ENCODE measurements around the gene GABARAPL1.
A peak's percentile ranks its signal among the peaks of the same experiment; 100 is the strongest.
"Not testable (repeated sequence)": the region's sequence is repeated elsewhere in the genome, so short reads cannot be mapped to it uniquely, and the experiment has no call there.

Gene GABARAPL1

DNA sequence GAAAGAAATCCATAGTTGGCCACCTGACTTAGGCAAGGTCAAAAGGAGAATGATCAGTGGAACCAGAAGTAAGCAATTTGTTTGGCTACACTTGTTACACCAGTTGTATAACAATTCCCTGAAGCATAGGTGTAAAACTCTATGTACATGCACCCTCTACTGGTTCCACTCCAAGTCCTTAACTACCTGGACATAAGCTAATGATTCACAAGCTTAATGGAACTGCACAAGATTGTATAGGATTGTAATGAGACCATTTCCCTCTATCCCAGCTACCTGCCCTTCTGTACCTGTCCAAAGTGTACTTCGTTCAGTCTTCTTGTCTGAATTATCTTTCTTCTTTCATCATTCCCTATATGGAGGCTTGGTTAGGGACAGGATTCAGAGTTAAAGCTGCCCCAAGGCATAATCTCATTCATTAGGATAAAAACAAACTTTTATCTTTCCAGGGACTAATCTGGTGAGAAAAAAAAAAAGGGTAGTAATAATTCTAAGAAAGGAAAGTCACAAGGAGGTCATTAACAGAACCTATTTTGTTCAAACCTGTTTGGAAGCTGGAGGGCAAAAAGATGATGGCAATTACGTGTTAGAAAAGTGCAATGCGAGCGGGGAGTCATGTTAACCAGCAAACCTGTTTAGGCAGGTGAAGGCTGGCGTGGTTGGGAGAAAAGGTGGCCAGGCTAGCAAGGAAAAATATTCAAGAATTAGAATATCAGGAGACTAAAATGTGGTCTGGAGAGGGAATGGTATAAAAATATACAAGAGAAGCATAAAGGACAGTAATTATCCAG is 36.6 kb upstream of the GABARAPL1 start:
- TF ChIP-seq POLR2AphosphoS5 (IDR thresholded peaks at IDR 0.05; ENCODE audit: borderline replicate concordance, low read depth, low read length) (no peak), EZH2 (IDR thresholded peaks at IDR 0.05) (no peak), FOXP2 (optimal IDR thresholded peaks at IDR 0.05; ENCODE audit: control extremely low read depth, extremely low read length, insufficient read depth) (no peak)
- Histone ChIP-seq H3K9me3 (ENCODE audit: low read depth, low read length) (no peaks in the 10 kb centered on the region), H3K36me3 (ENCODE audit: insufficient read depth, low read length) (no peaks in the 10 kb centered on the region), H3K27ac (no peak overlapping the region), H3K4me3 (no peak overlapping the region), H3K9ac (ENCODE audit: insufficient read length) (no peak overlapping the region)
- DNase-seq (ENCODE audit: low read depth, low spot score) = no peak

DNA sequence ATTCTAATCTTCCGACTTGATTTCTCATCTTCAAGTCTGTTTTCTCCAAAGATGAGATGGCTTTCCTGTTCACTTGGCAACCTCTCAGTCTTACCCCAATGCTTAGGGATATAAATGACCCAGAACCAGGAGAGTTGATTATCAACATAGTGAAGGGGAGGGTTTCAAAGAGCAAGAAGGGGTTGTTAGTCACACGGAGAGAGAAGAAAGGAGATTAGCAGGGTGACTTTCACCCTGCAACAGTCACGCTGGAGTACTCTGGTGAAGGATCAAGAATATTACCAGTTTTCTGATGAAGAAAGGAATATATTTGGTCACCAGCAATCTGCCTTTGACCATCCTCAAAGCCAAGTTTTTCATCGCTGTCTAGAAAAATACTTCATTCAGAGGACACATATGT is 33.9 kb upstream of the GABARAPL1 start, which contains the start of gene TMEM52B:
TMEM52B (plus strand) TSS at position 212 of the 400 bp plus-strand sequence. CDS start 543 bp downstream, outside the sequence.
- Histone ChIP-seq H3K9ac (ENCODE audit: insufficient read length) (no peak within 1 kb of the TSS), H3K27ac (no peak within 1 kb of the TSS), H3K4me3 (no peak within 1 kb of the TSS), H3K36me3 (ENCODE audit: insufficient read depth, low read length) (no peaks in the 10 kb centered on the region), H3K9me3 (ENCODE audit: low read depth, low read length) (no peaks in the 10 kb centered on the region)
- DNase-seq (ENCODE audit: low read depth, low spot score) = no peak
- TF ChIP-seq FOXP2 (optimal IDR thresholded peaks at IDR 0.05; ENCODE audit: control extremely low read depth, extremely low read length, insufficient read depth) = no peak
- no peak for TF ChIP-seq EZH2 (IDR thresholded peaks at IDR 0.05)
- TF ChIP-seq POLR2AphosphoS5 (IDR thresholded peaks at IDR 0.05; ENCODE audit: borderline replicate concordance, low read depth, low read length) = no peak

DNA sequence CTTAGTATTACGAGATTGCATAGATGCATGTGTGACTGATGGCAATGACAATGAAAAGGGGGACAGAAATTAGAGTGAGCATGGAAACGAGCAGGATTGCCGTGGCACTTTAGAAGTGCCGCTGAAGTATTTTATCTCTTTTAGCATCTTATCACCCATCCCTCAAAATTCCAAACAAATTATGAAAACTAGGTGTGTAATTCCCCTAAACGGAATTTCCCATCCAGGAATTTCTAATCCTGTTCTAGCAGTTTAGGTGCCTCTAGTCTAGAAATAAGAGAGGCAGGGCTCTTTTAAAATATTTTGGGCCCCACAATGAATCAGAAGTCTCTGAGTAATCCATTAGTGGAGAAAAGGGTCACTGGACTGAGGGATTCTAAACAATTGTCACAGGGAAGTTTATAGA is 32.9 kb upstream of the GABARAPL1 start:
- Histone ChIP-seq H3K9ac (ENCODE audit: insufficient read length) (no peak overlapping the region), H3K9me3 (ENCODE audit: low read depth, low read length) (no peaks in the 10 kb centered on the region), H3K36me3 (ENCODE audit: insufficient read depth, low read length) (no peaks in the 10 kb centered on the region), H3K27ac (no peak overlapping the region), H3K4me3 (no peak overlapping the region)
- TF ChIP-seq POLR2AphosphoS5 (IDR thresholded peaks at IDR 0.05; ENCODE audit: borderline replicate concordance, low read depth, low read length) = no peak
- no peak for DNase-seq (ENCODE audit: low read depth, low spot score)

DNA sequence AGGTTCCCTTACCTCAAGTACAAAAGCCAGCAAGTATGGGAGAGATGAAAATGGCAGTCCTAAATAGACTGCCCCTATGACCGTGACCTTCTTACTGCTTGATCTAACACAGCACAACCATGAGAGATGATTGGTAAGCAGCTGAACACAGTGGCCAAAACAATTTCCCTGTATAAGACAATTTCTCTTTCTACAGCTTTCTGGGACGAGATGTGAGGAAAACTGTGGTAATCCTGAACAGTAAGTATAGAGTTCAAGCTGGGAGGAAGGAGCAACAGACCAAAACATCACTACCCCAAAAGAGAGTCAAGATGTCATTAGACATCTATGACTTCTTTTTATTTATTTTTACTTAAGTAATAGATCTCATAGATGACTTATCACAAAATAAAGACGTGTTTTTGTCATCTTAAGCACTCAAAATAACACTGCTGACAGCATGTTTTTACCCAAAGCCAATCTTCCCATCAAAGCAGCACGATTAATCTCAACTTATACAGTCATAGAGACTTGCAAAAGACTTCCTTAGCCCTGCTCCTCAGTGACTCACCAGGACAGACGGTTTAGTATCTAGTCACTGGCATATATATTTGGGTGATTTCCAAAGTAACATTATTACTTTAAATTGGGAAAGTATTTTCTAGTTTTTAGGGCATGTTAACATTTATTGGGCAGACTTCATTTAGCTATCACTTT is 30.2 kb upstream of the GABARAPL1 start:
- Histone ChIP-seq H3K9me3 (ENCODE audit: low read depth, low read length) (no peaks in the 10 kb centered on the region), H3K36me3 (ENCODE audit: insufficient read depth, low read length) (no peaks in the 10 kb centered on the region), H3K27ac (no peak overlapping the region), H3K9ac (ENCODE audit: insufficient read length) (no peak overlapping the region), H3K4me3 (no peak overlapping the region)
- TF ChIP-seq EZH2 (IDR thresholded peaks at IDR 0.05) (no peak), POLR2AphosphoS5 (IDR thresholded peaks at IDR 0.05; ENCODE audit: borderline replicate concordance, low read depth, low read length) (no peak), FOXP2 (optimal IDR thresholded peaks at IDR 0.05; ENCODE audit: control extremely low read depth, extremely low read length, insufficient read depth) (no peak)
- DNase-seq (ENCODE audit: low read depth, low spot score) = no peak

DNA sequence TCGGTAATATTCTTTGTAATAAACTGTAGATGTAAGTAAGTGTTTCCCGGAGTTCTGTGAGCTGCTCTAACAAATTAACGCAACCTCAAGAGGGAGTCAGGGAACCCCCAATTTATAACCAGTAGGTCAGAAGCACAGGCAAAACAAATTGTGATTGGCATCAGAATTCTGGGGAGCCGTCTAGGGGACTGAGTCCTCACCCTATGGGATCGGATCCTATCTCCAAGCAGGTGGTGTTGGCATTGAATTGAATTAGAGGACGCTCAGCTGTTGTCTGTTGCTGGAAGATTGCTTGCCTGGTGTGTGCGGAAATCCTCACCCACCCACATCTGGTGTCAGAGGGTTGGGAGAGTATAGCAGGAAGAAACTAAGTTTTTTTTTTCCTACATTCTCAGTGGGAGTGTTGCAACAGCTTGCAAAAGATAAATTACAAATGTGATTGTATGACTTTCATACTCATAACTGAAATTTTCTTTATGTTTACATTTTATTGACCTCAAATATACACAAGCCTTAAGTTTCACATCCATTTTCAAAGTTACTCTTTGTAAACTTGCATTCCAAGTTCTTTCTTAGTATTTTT is 28.3 kb upstream of the GABARAPL1 start:
- DNase-seq (ENCODE audit: low read depth, low spot score) = no peak
- H3K4me3 ChIP-seq = peak overlapping the region; percentile 45; the same call in 1 of the 2 replicates
- no peaks in the 10 kb centered on the region for H3K9me3 ChIP-seq (ENCODE audit: low read depth, low read length)
- TF ChIP-seq FOXP2 (optimal IDR thresholded peaks at IDR 0.05; ENCODE audit: control extremely low read depth, extremely low read length, insufficient read depth) = peak; percentile 7
- TF ChIP-seq POLR2AphosphoS5 (IDR thresholded peaks at IDR 0.05; ENCODE audit: borderline replicate concordance, low read depth, low read length) = no peak
- 0 out of 2 replicates have a peak overlapping the region, but pooled peaks have one; percentile 14 for H3K27ac ChIP-seq
- H3K9ac ChIP-seq (ENCODE audit: insufficient read length) = no peak overlapping the region
- no peaks in the 10 kb centered on the region for H3K36me3 ChIP-seq (ENCODE audit: insufficient read depth, low read length)

DNA sequence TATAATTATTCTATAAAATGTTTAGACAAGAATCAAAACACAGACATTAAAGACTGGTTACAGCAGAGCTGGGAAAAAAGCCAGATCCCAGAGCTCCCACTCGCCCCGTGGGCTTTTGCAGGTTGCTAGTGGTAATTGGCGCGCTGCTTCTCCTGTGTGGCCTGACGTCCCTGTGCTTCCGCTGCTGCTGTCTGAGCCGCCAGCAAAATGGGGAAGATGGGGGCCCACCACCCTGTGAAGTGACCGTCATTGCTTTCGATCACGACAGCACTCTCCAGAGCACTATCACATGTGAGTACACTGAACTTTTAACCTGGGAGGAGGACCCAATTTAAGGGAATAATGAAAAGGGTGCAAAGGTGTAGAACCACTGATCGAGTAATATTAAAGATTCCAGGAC is 26.4 kb upstream of the GABARAPL1 start:
- Histone ChIP-seq H3K4me3 (no peak overlapping the region), H3K9me3 (ENCODE audit: low read depth, low read length) (no peaks in the 10 kb centered on the region), H3K27ac (no peak overlapping the region), H3K36me3 (ENCODE audit: insufficient read depth, low read length) (no peaks in the 10 kb centered on the region), H3K9ac (ENCODE audit: insufficient read length) (no peak overlapping the region)
- DNase-seq (ENCODE audit: low read depth, low spot score) = no peak
- TF ChIP-seq FOXP2 (optimal IDR thresholded peaks at IDR 0.05; ENCODE audit: control extremely low read depth, extremely low read length, insufficient read depth) (no peak), POLR2AphosphoS5 (IDR thresholded peaks at IDR 0.05; ENCODE audit: borderline replicate concordance, low read depth, low read length) (no peak), EZH2 (IDR thresholded peaks at IDR 0.05) (no peak)

DNA sequence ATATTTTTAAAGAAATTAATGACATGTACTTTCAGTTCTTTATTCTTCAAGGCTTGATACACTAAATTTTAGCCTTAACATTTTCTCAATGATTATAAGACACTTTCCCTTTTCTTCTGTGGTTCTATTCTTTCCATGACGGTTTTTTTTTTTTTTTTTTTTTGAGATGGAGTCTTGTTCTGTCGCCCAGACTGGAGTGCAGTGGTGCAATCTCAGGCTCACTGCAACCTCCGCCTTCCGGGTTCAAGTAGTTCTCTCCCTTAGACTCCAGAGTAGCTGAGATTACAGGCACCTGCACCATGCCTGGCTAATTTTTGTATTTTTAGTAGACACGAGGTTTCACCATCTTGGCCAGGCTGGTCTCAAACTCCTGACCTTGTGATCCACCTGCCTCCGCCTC is 25.7 kb upstream of the GABARAPL1 start:
- not testable (repeated sequence) for DNase-seq (ENCODE audit: low read depth, low spot score); H3K36me3 ChIP-seq (ENCODE audit: insufficient read depth, low read length); H3K9ac ChIP-seq (ENCODE audit: insufficient read length); H3K27ac ChIP-seq; H3K4me3 ChIP-seq; H3K9me3 ChIP-seq (ENCODE audit: low read depth, low read length)

DNA sequence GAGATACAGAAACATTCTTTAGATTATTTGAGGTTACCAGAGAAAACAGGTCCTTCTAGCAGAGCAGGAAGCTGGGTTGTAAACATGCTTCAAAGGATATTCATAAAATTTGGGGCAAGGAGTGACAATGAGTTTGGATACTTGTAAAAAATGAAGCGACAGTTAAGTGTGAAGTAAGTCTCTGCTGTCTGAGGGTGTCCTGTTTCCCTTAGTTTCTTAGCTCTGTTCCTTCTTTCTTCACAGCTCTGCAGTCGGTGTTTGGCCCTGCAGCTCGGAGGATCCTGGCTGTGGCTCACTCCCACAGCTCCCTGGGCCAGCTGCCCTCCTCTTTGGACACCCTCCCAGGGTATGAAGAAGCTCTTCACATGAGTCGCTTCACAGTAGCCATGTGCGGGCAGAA is 23.0 kb upstream of the GABARAPL1 start:
- no peak for TF ChIP-seq EZH2 (IDR thresholded peaks at IDR 0.05)
- no peak for TF ChIP-seq POLR2AphosphoS5 (IDR thresholded peaks at IDR 0.05; ENCODE audit: borderline replicate concordance, low read depth, low read length)
- no peak for TF ChIP-seq FOXP2 (optimal IDR thresholded peaks at IDR 0.05; ENCODE audit: control extremely low read depth, extremely low read length, insufficient read depth)
- DNase-seq (ENCODE audit: low read depth, low spot score) = no peak
- Histone ChIP-seq H3K9ac (ENCODE audit: insufficient read length) (no peak overlapping the region), H3K36me3 (ENCODE audit: insufficient read depth, low read length) (no peaks in the 10 kb centered on the region), H3K9me3 (ENCODE audit: low read depth, low read length) (no peaks in the 10 kb centered on the region), H3K4me3 (no peak overlapping the region), H3K27ac (no peak overlapping the region)

Data from SK-N-MC (cell line).